ENCODE results near the gene NLRP3.

Gene NLRP3

GRCh38 chr1:247400685-247401084 is 15.3 kb upstream of the NLRP3 start:
- no peak for TF ChIP-seq CTCF (IDR thresholded peaks at IDR 0.05)
- no peak overlapping the region for H3K27ac ChIP-seq

GRCh38 chr1:247401310-247402119 is 14.5 kb upstream of the NLRP3 start:
- H3K27ac ChIP-seq = no peak overlapping the region
- TF ChIP-seq CTCF (IDR thresholded peaks at IDR 0.05) (no peak), ZFX (IDR thresholded peaks at IDR 0.05; ENCODE audit: borderline replicate concordance) (no peak)

GRCh38 chr1:247402120-247402675 is 13.8 kb upstream of the NLRP3 start:
- TF ChIP-seq CTCF (IDR thresholded peaks at IDR 0.05) (no peak), ZFX (IDR thresholded peaks at IDR 0.05; ENCODE audit: borderline replicate concordance) (no peak)
- no peak overlapping the region for H3K27ac ChIP-seq

- no peak overlapping the region for H3K27ac ChIP-seq
- TF ChIP-seq ZFX (IDR thresholded peaks at IDR 0.05; ENCODE audit: borderline replicate concordance) (no peak), CTCF (IDR thresholded peaks at IDR 0.05) (no peak)
These were observed 9.8 kb upstream of the NLRP3 start for GRCh38 chr1:247406014-247406656.

GRCh38 chr1:247407180-247407616 is 8.8 kb upstream of the NLRP3 start:
- H3K27ac ChIP-seq = no peak overlapping the region
- TF ChIP-seq CTCF (IDR thresholded peaks at IDR 0.05) (no peak), ZFX (IDR thresholded peaks at IDR 0.05; ENCODE audit: borderline replicate concordance) (no peak)

DNA sequence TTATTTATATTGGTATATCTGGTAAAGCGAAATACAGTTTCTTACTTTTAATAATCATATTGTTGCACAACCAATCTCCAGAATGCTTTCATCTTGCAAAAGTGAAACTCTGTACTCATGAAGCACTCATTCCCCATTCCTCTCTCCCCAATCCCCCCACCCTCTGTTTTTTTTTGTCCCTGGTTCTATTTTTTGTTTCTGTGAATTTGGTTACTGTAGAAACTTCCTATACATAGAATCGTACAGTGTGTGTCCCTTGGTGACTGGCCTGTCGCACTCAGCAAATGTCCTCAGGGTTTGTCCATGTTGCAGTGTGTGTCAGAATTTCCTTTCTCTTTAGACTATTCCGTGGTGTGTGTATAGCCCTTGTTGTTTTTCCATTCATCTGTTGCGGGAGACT is 7.9 kb upstream of the NLRP3 start:
- TF ChIP-seq ZFX (IDR thresholded peaks at IDR 0.05; ENCODE audit: borderline replicate concordance) (no peak), CTCF (IDR thresholded peaks at IDR 0.05) (no peak)
- no peak overlapping the region for H3K27ac ChIP-seq
